Medulla oblongata (tissue), 1 donor: Measurements from ENCODE around the gene LAP3.

ENCODE experiments used
- DNase-seq: peaks from one replicate; pipeline ENCODE4 v3.0.0-alpha.2; 2015; ENCODE audit errors: extremely low spot score

The LAP3 gene

DNA sequence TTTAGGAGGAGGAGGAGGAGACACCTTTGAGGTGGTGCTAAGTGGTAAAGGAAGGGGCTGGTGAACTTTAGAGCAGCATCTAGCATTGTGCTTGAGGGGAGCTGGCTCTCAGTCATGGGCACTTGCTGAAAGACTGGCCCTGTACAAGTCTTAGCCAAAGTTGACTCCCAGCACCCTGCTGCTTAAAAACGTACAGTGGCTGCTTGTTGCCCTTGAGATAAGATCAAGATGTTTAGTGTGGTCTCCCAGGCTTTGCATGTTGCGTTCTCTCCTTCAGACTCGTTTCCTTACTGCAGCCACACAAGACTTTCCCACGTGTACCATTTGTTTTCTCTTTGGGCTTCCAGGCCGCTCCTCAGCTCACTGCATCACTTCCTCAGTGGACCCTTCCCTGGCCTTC lies 39.3 kb downstream of the LAP3 start:
- no peak for DNase-seq

DNA sequence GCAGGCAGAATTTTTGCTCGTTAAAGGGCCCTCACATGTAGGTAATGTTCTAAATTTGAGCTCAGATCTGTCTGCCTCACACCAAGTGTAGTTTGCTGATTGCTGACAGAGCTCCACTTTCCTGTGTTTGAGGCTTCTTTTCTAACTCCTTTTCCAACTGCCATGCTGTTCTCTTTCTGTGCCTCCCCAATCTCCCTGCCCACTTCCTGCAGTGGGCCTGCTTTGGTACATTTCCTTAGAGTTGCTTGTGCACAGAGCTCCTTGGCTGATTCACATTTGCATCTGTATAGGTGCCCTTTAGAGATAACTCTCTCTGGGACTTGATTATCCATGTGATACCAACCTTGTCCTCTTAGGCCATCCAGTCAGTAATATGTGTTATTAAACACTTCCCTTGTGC lies 41.9 kb downstream of the LAP3 start:
- DNase-seq = no peak

DNA sequence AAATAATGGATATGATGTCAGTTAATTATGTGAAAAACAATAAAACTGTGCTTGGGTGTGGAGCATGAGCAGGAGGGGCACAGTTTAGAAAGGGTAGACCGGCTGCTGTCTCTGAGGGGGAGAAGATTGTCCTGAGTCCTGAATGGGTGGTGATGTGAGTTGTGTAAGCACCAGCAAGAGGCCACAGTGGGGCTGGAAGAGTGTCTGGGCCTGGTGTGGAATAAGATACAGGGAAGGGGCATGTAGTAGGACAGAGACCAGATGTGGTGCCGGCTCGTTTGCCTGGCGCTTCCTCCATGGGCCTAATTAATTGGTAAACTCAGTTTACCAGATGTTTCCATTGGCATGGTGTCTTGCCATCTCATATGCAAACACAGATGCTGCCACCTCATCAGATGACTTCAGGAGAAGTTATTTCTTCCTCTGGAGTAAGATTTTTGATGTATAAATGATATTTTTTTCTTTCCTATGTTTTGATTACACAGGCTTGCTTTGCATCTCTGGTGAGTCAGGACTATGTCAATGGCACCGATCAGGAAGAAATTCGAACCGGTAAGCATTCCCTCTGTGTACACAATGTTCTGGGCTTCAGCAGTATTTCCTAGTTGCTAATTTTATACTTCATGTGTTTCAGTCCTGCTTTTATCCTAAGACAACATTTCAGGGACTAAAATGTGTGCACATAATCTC lies 42.6 kb downstream of the LAP3 start:
- DNase-seq = no peak

DNA sequence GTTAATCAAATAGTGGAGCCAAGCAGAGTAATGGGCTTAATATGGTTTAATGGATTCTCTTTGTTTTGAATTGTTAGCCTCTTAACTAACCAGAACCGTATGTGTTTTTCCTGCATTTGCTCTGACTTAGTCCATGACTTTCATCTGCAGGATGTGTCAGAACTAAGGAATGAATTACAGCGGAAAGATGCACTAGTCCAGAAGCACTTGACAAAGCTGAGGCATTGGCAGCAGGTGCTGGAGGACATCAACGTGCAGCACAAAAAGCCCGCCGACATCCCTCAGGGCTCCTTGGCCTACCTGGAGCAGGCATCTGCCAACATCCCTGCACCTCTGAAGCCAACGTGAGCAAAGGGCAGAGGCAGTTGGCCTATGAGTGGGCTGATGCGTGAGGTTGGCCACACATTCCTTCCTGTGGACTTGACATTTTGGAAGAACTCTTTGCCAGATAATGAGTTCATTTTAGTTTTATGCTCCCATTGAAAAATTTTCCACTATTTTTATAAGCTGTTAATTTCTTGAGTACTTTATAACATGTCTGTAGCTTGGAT lies 46.5 kb downstream of the LAP3 start:
- DNase-seq = no peak

DNA sequence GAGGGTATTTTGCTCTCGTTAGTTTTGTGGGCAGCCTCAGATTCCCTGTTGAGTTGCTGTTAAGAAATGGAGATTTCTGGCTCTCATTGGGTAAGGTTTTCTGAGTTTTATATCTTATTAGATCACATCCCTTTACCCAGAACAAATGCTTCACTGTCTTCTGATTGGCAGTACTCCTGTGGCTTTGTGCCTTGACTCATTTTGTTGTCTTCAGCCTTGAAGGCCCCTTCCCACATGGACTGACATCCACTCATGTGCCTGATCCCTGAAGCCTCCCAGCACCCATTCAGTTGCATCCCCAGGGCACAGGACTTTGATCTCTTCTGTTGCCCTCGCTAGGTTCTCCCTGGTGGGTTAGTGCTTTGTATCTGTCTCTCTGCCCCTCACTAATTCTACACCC lies 47.8 kb downstream of the LAP3 start:
- DNase-seq = peak; percentile 45

DNA sequence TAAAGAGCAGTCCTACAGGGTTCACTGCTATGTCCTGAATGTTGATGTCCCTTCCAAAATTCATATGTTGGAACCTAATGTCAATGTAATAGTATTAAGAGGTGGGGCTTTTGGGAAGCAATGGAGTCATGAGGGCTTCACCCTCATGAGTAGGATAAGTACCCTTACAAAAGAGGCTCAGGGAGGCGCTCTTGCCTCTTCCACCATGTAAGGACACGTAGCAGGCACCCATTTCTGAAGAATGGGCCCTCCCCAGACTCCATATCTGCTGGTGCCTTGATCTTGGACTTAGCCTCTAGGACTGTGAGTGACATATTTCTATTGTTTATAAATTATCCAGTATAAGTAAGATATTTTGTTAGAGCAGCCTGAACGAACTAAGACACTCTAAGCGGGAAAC lies 53.2 kb downstream of the LAP3 start:
- DNase-seq = no peak

DNA sequence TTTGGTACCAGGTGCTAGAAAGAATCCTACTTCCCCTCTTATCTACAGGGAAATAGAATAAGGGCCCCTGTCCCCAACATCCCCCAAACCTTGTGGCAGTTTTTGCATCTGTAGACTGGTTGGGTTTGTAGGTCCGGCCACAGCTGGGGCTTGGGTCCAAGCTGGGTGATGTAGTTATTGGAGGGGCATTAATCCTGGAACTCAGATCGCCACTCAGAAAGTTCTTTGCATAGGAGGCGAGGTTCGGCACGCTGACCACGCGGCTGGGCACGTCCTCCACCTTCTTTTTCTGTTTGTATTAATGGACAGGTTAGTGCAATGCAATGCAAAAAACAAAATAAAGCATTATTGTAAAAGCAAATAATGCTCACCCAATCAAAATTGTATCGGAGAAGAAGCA lies 56.6 kb downstream of the LAP3 start:
- no peak for DNase-seq

DNA sequence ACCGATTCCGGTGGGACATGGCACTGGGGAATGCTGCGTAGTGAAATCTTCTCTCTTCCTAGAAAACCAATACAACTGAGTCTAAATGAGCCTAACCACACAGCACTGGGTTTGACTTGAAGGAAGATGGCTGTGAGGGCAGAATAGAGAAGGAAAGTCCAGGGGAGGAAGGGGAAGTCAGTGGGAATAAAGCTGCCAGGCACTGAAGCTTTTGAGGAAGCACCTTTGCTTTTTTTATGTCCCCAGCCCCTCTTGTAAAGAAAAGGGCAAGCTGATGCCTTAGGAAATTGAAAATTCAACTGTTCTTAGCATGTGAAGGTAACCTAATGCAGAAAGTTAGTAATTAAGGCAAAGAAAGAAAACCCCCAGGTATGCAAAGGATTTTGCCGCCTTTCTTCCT lies 58.1 kb downstream of the LAP3 start:
- DNase-seq = no peak

DNA sequence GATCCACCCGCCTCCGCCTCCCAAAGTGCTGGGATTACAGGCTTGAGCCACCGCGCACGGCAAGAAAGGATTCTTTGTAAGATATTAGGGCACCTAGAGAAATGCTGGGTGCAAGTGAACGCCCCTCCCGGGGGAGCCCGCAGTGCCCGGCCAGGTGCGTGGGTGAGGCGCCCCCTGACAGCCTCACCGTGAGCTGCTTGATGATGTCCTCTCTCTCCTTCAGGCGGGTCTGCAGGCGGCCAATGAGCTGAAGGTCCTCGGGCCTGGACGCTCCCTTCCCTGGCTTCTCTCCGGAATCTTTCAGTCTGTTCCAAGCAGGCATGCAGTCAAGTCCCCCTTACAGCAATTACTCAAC lies 59.3 kb downstream of the LAP3 start:
- no peak for DNase-seq

DNA sequence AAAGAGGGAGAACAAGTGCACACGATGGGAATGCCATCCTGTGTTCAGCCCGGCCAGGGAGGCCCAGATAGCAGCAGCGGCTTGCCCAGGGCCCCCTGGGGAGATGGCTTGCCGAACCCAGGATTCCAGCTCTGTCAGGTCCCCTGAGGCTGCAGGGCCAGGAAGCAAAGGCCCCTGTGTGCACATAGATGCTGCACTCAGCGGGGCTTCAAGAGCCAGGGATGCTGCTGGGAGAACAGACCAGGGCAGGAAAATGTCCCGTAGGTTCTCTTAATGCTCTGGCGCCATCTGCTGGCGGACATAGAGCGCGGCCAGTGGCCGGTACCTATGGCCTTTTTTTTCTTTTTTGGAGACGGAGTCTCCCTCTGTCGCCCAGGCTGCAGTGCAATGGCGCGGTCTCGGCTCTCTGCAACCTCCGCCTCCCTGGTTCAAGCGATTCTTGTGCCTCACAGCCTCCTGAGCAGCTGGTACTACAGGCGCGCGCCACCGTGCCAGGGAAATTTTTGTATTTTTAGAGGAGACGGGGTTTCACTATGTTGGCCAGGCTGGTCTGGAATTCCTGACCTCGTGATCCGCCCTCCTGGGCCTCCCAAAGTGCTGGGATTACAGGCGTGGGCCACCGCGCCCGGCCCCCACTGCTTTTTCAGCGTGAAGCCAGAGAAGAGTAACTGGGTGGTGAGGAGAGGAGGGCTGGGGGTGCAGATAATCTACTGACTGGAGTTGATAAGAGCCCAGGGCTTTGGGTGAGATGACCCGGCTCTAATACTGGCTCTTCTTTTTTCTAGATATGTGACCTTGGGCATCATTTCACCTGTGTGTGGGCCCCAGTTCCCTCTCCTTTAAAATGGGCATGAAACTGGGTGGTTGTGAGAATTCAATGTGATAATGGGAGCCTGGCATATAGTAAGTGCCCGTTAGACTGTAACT lies 60.0 kb downstream of the LAP3 start:
- peak; percentile 88 for DNase-seq

DNA sequence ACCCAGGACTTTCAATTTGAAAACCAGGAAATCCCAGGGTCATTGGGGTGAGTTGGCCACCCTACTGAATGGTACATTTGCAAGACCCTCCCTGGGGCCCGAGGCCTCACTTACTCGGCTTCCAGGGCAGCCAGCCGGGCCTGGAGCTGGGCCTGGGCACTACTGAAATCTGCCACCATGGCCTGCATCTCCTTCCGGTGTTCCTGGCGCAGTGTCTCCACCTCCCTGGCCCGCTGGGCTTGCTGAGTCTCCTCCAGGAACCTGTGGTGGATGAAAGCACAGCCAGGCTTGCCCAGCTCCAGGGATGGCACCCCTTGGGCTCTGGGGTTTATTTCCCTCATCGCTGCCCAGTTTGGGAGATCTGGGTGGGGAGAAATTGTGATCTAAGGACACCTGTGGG lies 62.1 kb downstream of the LAP3 start:
- DNase-seq = no peak

DNA sequence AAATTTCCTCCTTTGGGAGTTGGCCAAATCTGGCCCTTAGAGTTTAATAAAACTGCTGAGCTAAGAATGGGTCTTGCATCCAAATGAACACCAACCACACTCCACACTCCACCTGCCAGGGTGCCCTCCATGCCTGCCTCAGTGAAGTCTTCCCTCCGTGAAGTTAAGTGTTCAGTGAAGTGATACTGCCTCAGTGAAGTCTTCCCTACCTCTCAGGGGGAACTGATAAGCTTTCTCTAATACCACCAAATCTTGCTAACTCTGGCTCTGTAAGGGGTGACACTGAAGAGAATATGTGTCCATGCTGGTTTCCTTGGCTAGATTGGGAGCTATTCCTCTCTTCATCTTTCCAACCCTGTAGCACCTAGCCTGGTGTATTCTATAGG lies 65.4 kb downstream of the LAP3 start:
- DNase-seq = no peak

DNA sequence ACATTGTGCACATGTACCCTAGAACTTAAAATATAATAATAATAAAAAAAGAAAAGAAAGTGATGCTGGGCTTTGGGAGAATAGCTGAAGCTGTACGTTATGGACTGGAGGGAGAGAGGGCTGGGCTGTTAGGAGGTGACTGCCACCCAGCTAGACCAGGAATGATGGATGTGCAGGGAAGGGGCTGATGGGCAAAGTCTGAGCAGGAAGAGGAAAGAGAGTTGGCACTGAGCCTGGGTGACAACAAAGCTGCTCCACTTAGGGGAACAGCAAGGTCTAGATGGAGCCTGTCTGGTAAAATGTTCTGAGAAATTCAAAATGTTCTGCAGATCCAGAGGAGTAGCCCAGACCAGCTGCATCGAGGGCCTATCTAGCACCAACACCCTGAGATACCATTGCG lies 69.7 kb downstream of the LAP3 start:
- no peak for DNase-seq

DNA sequence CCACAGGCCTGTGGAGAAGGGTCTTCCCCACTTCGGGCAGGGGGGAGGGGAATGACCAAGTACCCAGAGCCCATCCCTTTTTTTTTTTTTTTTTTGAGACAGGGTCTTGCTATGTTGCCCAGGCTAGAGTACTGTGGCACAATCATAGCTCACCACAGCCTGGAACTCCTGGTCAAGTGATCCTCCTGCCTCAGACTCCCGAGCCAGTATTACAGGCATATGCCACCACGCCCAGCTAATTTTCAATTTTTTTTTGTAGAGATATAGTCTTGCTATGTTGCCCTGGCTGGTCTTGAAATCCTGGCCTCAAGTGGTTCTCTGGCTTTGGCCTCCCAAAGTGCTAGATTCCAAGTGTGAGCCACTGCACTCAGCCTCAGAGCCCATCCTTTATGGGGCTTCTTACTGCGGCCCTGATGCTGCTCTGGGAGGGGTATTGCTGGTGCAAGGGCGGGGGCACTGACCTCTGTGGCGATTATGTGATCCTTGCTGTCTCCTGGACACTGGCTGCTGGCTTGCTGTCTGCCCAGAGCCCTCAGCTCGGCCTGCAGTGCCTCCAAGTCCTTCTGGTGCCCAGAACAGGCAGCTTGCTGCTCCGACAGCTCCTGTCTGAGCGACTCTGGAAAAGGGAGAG lies 70.3 kb downstream of the LAP3 start:
- DNase-seq = no peak

DNA sequence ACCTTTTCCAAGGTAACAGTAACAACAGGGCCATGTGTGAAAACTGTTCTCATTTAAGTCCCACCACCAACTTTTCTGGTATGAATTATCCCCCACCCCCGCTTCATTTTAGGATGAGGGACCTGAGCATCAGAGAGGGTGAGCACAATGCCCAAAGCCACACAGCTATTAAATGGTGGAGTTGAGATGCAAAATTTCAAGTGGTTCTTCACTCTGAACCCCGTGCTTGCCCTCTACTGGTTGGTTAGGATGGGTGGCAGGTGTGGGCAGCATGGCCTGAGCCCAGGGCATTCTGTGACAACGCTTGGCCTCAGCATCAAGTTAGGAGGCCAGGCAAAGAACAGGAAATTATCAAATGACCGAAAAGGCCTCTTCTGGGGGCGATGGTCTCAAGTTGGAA lies 70.9 kb downstream of the LAP3 start:
- no peak for DNase-seq

DNA sequence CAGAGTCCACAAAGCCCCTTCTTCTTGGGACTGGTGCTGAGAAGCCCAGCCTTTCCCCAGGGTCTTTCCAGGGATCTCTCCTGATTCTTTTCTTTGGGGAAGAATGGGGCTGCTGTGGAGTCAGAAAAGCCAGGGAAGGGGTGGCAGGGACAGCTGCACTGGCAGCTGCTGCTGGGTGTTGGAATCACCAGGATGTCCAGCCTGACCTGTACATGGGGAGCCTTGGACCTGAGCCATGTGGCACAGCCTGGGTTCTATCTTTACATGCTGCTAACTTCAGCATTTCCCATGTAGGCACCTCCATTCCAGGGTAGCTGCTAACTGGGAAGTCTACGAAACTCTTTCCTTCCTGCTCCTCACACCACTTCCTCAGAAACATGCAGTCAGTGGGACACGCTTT lies 73.4 kb downstream of the LAP3 start:
- DNase-seq = no peak

DNA sequence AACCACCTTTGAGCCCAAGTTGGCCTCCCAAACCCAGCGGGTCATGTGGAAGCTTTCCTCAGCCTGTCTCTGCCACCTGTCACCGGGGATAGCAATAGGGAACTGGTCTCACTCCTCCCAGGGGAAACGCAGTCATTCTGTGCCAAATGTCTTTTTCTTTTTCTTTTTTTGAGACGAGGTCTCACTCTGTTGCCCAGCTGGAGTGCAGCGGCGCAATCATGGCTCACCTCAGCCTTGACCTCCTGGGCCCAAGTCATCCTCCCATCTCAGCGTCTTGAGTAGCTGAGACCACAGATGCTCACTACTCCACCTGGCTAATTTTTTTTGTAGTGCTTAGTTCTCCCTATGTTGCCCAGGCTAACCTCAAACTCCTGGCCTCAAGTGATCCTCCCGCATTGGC lies 77.7 kb downstream of the LAP3 start:
- no peak for DNase-seq

DNA sequence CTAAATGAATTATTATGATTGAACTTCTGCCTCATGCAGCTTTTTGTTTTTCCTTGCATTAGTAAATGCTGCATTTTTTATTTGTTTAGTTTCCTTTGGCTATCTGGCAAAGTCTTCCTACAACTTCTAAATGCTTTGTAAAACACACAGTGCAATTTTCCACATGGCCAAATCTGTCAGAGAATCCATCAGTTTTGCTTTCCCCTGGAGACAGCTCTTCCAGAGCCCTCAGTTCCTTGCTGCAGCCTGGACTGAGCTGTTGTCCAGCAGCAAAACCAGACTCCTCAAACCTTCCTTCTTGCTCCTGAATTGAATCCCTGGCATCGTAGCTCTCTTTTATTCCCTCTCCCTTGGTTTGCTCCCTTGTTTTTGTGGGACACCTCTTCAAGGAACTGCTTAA lies 80.1 kb downstream of the LAP3 start:
- DNase-seq = no peak
